ENCODE data around the gene HLF.

Gene HLF

GRCh38 chr17:55301521-55302406, 37.0 kb downstream of the HLF start:
- H3K36me3 ChIP-seq (replicated peaks; ENCODE audit: insufficient read depth, low read length): no peaks in the 10 kb centered on the region
- H3K79me2 ChIP-seq (ENCODE audit: low read length): no peaks in the 10 kb centered on the region
- H3K4me3 ChIP-seq (ENCODE audit: low read length): no peak overlapping the region

DNA sequence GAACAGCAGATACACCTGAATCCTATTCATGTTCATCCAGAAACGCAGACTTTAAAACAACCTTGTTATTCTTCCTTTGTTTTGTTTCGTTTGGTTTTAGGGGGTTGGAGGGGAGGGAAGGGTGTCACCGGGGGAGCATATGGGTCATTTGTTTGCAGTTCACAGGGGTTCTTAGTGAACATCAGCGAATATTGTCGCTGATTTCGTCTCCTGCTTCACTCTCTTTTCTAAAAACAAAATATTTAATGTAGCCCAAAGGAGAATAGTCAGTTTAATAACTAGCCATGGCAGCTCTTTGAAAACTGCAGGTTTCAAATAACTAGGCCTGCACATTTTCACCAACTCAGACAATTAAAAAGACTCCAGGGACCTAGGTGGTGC, 37.6 kb downstream of the HLF start:
- Histone ChIP-seq H3F3A (ENCODE audit: insufficient read depth, low read length) (no peaks in the 10 kb centered on the region), H3K27ac (ENCODE audit: low read length) (no peak overlapping the region), H3K9ac (ENCODE audit: low read length) (no peak overlapping the region), H3K9me2 (replicated peaks; ENCODE audit: insufficient read depth, low read length) (no peaks in the 10 kb centered on the region), H3K27me3 (replicated peaks; ENCODE audit: insufficient read depth, low read length) (no peaks in the 10 kb centered on the region), H3K4me1 (ENCODE audit: low read length) (no peaks in the 10 kb centered on the region), H4K20me1 (ENCODE audit: insufficient read depth, low read length) (no peaks in the 10 kb centered on the region), H3K79me2 (ENCODE audit: low read length) (no peaks in the 10 kb centered on the region), H3K36me3 (replicated peaks; ENCODE audit: insufficient read depth, low read length) (no peaks in the 10 kb centered on the region), H3K9me3 (replicated peaks; ENCODE audit: insufficient read depth, low read length) (no peaks in the 10 kb centered on the region), H2AFZ (ENCODE audit: low read length) (no peak overlapping the region), H3K4me3 (ENCODE audit: low read length) (no peak overlapping the region), H3K4me2 (ENCODE audit: low read depth, low read length) (no peak overlapping the region)
- no peak for DNase-seq
- TF ChIP-seq, protein P1, sequence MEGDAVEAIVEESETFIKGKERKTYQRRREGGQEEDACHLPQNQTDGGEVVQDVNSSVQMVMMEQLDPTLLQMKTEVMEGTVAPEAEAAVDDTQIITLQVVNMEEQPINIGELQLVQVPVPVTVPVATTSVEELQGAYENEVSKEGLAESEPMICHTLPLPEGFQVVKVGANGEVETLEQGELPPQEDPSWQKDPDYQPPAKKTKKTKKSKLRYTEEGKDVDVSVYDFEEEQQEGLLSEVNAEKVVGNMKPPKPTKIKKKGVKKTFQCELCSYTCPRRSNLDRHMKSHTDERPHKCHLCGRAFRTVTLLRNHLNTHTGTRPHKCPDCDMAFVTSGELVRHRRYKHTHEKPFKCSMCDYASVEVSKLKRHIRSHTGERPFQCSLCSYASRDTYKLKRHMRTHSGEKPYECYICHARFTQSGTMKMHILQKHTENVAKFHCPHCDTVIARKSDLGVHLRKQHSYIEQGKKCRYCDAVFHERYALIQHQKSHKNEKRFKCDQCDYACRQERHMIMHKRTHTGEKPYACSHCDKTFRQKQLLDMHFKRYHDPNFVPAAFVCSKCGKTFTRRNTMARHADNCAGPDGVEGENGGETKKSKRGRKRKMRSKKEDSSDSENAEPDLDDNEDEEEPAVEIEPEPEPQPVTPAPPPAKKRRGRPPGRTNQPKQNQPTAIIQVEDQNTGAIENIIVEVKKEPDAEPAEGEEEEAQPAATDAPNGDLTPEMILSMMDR (IDR thresholded peaks at IDR 0.05; ENCODE audit: low read length): no peak
- no peak for TF ChIP-seq EZH2 (optimal IDR thresholded peaks at IDR 0.05; ENCODE audit: low read depth, low read length)
- TF ChIP-seq EZH2phosphoT487 (IDR thresholded peaks at IDR 0.05; ENCODE audit: low read length): no peak

More at GRCh38 chr17:55301521-55302406, 37.0 kb downstream of the HLF start:
- Histone ChIP-seq H4K20me1 (ENCODE audit: insufficient read depth, low read length) (no peaks in the 10 kb centered on the region), H3K27me3 (replicated peaks; ENCODE audit: insufficient read depth, low read length) (no peaks in the 10 kb centered on the region), H3K4me1 (ENCODE audit: low read length) (no peaks in the 10 kb centered on the region), H3K9me2 (replicated peaks; ENCODE audit: insufficient read depth, low read length) (no peaks in the 10 kb centered on the region), H3K27ac (ENCODE audit: low read length) (no peak overlapping the region), H3K9ac (ENCODE audit: low read length) (no peak overlapping the region), H3K4me2 (ENCODE audit: low read depth, low read length) (no peak overlapping the region), H3K9me3 (replicated peaks; ENCODE audit: insufficient read depth, low read length) (no peaks in the 10 kb centered on the region), H2AFZ (ENCODE audit: low read length) (no peak overlapping the region), H3F3A (ENCODE audit: insufficient read depth, low read length) (no peaks in the 10 kb centered on the region)
- no peak for TF ChIP-seq EZH2 (optimal IDR thresholded peaks at IDR 0.05; ENCODE audit: low read depth, low read length)
- TF ChIP-seq EZH2phosphoT487 (IDR thresholded peaks at IDR 0.05; ENCODE audit: low read length): no peak
- TF ChIP-seq, protein P1 (IDR thresholded peaks at IDR 0.05; ENCODE audit: low read length): no peak
- DNase-seq: no peak

DNA sequence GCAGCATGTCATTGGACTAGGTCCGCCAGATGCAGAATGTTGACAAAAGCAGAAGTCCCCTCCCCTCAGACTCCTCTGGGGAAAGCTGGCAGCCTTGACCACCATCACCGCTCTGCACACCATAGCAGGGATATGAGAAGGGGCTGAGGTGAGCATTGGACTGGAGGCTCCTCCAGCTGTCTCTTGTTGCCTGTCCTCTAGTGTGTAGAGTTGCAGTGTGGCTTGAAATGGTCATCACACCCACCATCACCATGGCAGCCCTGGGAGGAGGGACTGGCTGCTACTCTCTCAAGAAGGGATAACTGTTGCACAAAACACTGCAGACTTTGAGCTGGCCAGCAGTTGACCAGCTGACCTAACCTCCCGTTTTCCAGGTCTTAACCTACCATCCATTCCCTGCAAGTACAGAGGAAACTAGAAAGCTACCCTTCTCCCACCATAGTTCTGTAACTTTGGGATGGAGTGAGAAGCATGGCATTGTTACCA, 38.3 kb downstream of the HLF start:
- no peaks in the 10 kb centered on the region for H3F3A ChIP-seq (ENCODE audit: insufficient read depth, low read length)
- H3K9me3 ChIP-seq (replicated peaks; ENCODE audit: insufficient read depth, low read length): no peaks in the 10 kb centered on the region
- H3K36me3 ChIP-seq (replicated peaks; ENCODE audit: insufficient read depth, low read length): no peaks in the 10 kb centered on the region
- no peaks in the 10 kb centered on the region for H3K27me3 ChIP-seq (replicated peaks; ENCODE audit: insufficient read depth, low read length)
- no peak for DNase-seq
- H3K4me1 ChIP-seq (ENCODE audit: low read length): no peaks in the 10 kb centered on the region
- no peak overlapping the region for H3K27ac ChIP-seq (ENCODE audit: low read length)
- H3K79me2 ChIP-seq (ENCODE audit: low read length): no peaks in the 10 kb centered on the region
- no peak overlapping the region for H3K9ac ChIP-seq (ENCODE audit: low read length)
- no peak overlapping the region for H3K4me2 ChIP-seq (ENCODE audit: low read depth, low read length)
- TF ChIP-seq, protein P1 (IDR thresholded peaks at IDR 0.05; ENCODE audit: low read length): no peak
- TF ChIP-seq EZH2phosphoT487 (IDR thresholded peaks at IDR 0.05; ENCODE audit: low read length) (no peak), EZH2 (optimal IDR thresholded peaks at IDR 0.05; ENCODE audit: low read depth, low read length) (no peak)
- no peaks in the 10 kb centered on the region for H4K20me1 ChIP-seq (ENCODE audit: insufficient read depth, low read length)
- no peak overlapping the region for H2AFZ ChIP-seq (ENCODE audit: low read length)
- no peak overlapping the region for H3K4me3 ChIP-seq (ENCODE audit: low read length)
- no peaks in the 10 kb centered on the region for H3K9me2 ChIP-seq (replicated peaks; ENCODE audit: insufficient read depth, low read length)

Measured in MM.1S (cell line).